Right lobe of liver (tissue), 6 donors: ENCODE results near the gene RCL1. TPM values are rescaled to one million over a fixed set of nuclear protein-coding genes. Genes with fewer than 3 reads are reported as not detected.
A peak's percentile ranks its signal among the peaks of the same experiment; 100 is the strongest.

ENCODE experiments used
- ATAC-seq, 4 donors: fragments of 200-7000 bp; cut with Tn5 transposase; one replicate each; pipeline ENCODE4 v1.9.1; 2020; ENCODE audit warnings: mild to moderate bottlenecking in 4 of 4, moderate library complexity in 4 of 4
- DNase-seq, 3 donors: peaks; one replicate each; pipeline ENCODE4 v3.0.0-alpha.2; 2020
- H3K27ac ChIP-seq, 3 donors: fragments of 200-600 bp; one replicate each; pipeline ENCODE4 v1.8.0; 2022
- H3K27me3 ChIP-seq, 2 donors: fragments of 200-600 bp; one replicate each; pipeline ENCODE4 v1.8.0; 2022
- H3K36me3 ChIP-seq, 4 donors: fragments of 200-600 bp; sonication (generic) in 1 of 4; one replicate each; pipeline versions ENCODE4 v1.5.1 to v1.8.0; 2017 to 2022; ENCODE audit warnings: control low read depth in 1 of 4
- H3K4me1 ChIP-seq, 4 donors: fragments of 200-600 bp; sonication (generic) in 1 of 4; one replicate each; pipeline versions ENCODE4 v1.5.1 to v1.8.0; 2017 to 2022; ENCODE audit warnings: control low read depth in 1 of 4
- H3K4me3 ChIP-seq, 3 donors: fragments of 200-600 bp; one replicate each; pipeline ENCODE4 v1.8.0; 2022
- H3K9me3 ChIP-seq, 4 donors: fragments of 200-600 bp; sonication (generic) in 1 of 4; one replicate each; pipeline versions ENCODE4 v1.5.1 to v1.8.0; 2017 to 2022; ENCODE audit warnings: control low read depth in 1 of 4
- CTCF ChIP-seq, 4 donors: fragments of 200-600 bp in 3 of 4; fragments of 450-650 bp in 1 of 4; IDR thresholded peaks; one replicate each; pipeline versions ENCODE4 v1.5.1 to v1.8.0; 2016 to 2022; ENCODE audit warnings: antibody characterized with exemption in 4 of 4, mild to moderate bottlenecking in 2 of 4
- POLR2A ChIP-seq: fragments of 450-650 bp; IDR thresholded peaks from one replicate; pipeline ENCODE4 v1.6.1; 2017; ENCODE audit warnings: antibody characterized with exemption, mild to moderate bottlenecking
- WGBS: methylation state at CpG from one replicate; pipeline ENCODE4 v1.1.6; 2018; ENCODE audit warnings: low coverage, low lambda C conversion rate; ENCODE audit not compliant: insufficient coverage; ENCODE audit errors: missing lambda C conversion rate; 5-methylcytosine and 5-hydroxymethylcytosine counted together
- intact Hi-C, 2 donors: fragments of 100-400 bp; cut with DNase I; formaldehyde crosslinking; loops; one replicate each; pipeline versions ENCODE4 v1.11.2 to v1.14.1; 2022
- total RNA-seq, 6 experiments: library from RNA; depleted of rRNA in 2 of 6; stranded (reverse); fragments of >200 nt in 2 of 6; fragmentation: NEBNext Ultra II Directional in 3 of 6; extraction: Animal tissue kit (Norgen Biotek cat#: 25700) in 3 of 6; gene quantifications; one replicate each; pipeline versions ENCODE4 v1.1.0 to v1.2.4, GENCODE V29; 2016 to 2023
- donor health status: DM: no; HTN: yes; CAD: no.
- donor health status: DM: no; HTN: no; CAD: no.
- donor health status: DM: no; HTN: no; CAD: no.
- donor health status: DM: no; HTN: yes; CAD: no.
- donor health status: DM: no; HTN: yes; CAD: no.

The RCL1 gene
- total RNA-seq, 6 experiments from 2014 or later = 20.2 to 108 (median 63.4) TPM

GRCh38 chr9:4828761-4829160, 36.0 kb downstream of the RCL1 start:
- no peak for DNase-seq
- Histone ChIP-seq H3K27ac (no peak overlapping the region), H3K27me3 (no peaks in the 10 kb centered on the region), H3K9me3 (no peaks in the 10 kb centered on the region), H3K4me1 (peaks cover 0 to 23% (median 11%) of the 10 kb centered on the region in 4 donors), H3K4me3 (no peak overlapping the region), H3K36me3 (peaks cover 0 to 3% (median 0%) of the 10 kb centered on the region in 4 donors)
- TF ChIP-seq CTCF (IDR thresholded peaks at IDR 0.05) = no peak
- no peak for TF ChIP-seq POLR2A
- intact Hi-C loops = no loop called here
- peak in 3 of 4 donors; percentile 36 to 62 (median 61) for ATAC-seq
- WGBS = 73% methylated on average over 2 of the region's 2 CpGs

GRCh38 chr9:4829969-4830368, 37.2 kb downstream of the RCL1 start:
- no peaks in the 10 kb centered on the region for H3K27me3 ChIP-seq
- WGBS = 17% methylated on average over 1 of the region's 1 CpG
- peaks cover 0 to 23% (median 11%) of the 10 kb centered on the region in 4 donors for H3K4me1 ChIP-seq
- H3K36me3 ChIP-seq = peaks cover 0 to 3% (median 0%) of the 10 kb centered on the region in 4 donors
- peak in 2 of 4 donors; percentile 29 to 38 for ATAC-seq
- H3K4me3 ChIP-seq = no peak overlapping the region
- no peaks in the 10 kb centered on the region for H3K9me3 ChIP-seq
- TF ChIP-seq POLR2A (no peak), CTCF (IDR thresholded peaks at IDR 0.05) (no peak)
- no peak for DNase-seq
- H3K27ac ChIP-seq = no peak overlapping the region
- intact Hi-C loops = no loop called here

DNA sequence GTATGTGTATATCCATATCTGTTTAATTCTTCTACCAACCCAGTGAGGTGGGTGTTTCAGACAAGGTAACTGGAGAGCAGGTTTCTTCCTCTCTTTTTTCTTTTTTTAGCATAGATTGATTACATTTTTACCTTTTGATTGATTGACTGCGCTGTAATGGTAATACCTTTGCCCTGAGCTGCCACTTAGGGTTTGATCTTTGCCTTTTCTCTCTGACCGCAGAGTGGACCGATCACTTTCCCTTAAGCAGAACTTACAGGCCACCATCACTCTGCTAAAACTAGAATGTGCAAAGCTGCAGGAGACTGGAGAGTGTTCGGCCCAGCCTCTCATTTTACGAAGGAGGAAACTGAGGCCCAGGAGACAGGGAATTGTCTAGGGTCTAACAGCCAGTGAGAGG, 38.0 kb downstream of the RCL1 start:
- WGBS = 40% methylated on average over 5 of the region's 5 CpGs
- peak in 2 of 4 donors; percentile 37 to 46 for ATAC-seq

DNA sequence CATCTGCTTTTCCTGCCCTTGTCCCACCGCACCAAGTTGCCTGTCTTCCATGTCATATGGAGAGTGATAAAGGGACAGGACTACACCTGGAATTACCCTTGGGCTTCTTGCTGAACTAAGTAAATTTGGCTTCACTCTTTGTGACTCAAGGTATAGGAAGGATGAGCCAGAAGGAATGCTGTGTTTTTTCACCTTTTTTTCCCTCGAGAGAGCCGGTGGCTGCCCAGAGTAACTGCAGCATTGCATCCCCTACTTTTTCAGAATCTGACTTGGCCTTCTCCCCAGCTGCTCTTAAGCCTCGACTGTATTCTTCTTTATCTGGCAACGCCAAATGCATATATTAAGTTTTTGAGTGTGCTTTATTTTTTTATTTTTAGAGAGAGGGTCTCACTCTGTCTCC, 38.4 kb downstream of the RCL1 start:
- H3K4me1 ChIP-seq = peaks cover 0 to 23% (median 11%) of the 10 kb centered on the region in 4 donors
- H3K9me3 ChIP-seq = no peaks in the 10 kb centered on the region
- no peak overlapping the region for H3K4me3 ChIP-seq
- H3K27me3 ChIP-seq = no peaks in the 10 kb centered on the region
- no peak for TF ChIP-seq CTCF (IDR thresholded peaks at IDR 0.05)
- no peak for TF ChIP-seq POLR2A
- H3K27ac ChIP-seq = no peak overlapping the region
- DNase-seq (no peak), ATAC-seq (peak in 1 of 4 donors; percentile 11)
- WGBS = 94% methylated on average over 4 of the region's 5 CpGs
- intact Hi-C loops = no loop called here
- H3K36me3 ChIP-seq = peaks cover 0 to 3% (median 0%) of the 10 kb centered on the region in 4 donors

More for the DNA sequence above, 38.0 kb downstream of the RCL1 start:
- H3K36me3 ChIP-seq = peaks cover 0 to 3% (median 0%) of the 10 kb centered on the region in 4 donors
- H3K4me1 ChIP-seq = peaks cover 0 to 23% (median 11%) of the 10 kb centered on the region in 4 donors
- H3K27me3 ChIP-seq = no peaks in the 10 kb centered on the region
- intact Hi-C loops = no loop called here
- H3K9me3 ChIP-seq = no peaks in the 10 kb centered on the region
- TF ChIP-seq CTCF (IDR thresholded peaks at IDR 0.05) = no peak
- TF ChIP-seq POLR2A = no peak
- DNase-seq = no peak
- H3K27ac ChIP-seq = no peak overlapping the region
- no peak overlapping the region for H3K4me3 ChIP-seq
